GM18498 (cell line): ENCODE measurements around the gene OVCH2.

Source experiments
- ATAC-seq: cut with Tn5 transposase; IDR thresholded peaks from one replicate; pipeline ENCODE4 v1.9.1; 2021; ENCODE audit warnings: mild to moderate bottlenecking, moderate library complexity; ENCODE audit not compliant: unreplicated experiment

The OVCH2 gene

DNA sequence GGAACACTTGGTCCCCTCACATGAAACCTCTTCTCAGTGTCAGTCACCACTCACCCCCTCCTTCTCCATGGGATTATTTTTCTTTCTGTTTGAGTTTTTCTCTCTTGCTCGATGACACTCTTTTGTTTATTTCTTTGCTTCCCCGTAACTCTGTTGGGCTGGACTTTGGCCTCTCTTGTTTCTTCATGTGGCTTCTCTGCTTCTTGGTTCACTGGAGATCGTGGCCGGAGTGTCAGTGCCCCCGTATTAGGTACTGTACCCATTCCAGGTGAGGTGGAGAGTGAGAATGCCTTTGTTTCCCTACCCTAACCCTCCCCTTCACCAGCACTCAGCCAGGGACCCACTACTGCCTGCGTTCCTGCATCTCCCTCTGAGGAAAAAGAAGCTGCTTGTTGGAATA, 65.5 kb downstream of the OVCH2 start:
- no peak for ATAC-seq

DNA sequence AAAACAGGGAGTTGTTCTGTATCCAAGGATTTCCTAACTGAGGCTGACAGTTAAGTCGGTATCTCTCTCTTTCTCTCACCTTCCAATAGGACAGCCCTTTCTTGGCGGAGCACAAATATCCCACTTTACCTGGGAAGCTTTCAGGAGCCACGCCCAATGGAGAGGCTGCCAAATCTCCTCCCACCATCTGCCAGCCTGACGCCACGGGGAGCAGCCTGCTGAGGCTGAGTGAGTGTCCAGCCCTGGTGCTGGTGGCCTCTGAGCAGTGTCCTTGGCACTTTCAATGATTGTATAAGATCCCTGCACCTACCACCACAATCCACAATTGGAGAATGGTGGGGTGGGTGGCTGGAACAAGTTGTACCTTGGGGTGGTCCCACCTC, 66.6 kb downstream of the OVCH2 start:
- no peak for ATAC-seq
